ENCODE measurements around the gene ANKRD34C. TPM values are rescaled to one million over a fixed set of nuclear protein-coding genes. Genes with fewer than 3 reads are reported as not detected.

Gene ANKRD34C
- not detected for polyA plus RNA-seq (2013, experiment 1 of 2)
- polyA plus RNA-seq (2013, experiment 2 of 2): not detected

DNA sequence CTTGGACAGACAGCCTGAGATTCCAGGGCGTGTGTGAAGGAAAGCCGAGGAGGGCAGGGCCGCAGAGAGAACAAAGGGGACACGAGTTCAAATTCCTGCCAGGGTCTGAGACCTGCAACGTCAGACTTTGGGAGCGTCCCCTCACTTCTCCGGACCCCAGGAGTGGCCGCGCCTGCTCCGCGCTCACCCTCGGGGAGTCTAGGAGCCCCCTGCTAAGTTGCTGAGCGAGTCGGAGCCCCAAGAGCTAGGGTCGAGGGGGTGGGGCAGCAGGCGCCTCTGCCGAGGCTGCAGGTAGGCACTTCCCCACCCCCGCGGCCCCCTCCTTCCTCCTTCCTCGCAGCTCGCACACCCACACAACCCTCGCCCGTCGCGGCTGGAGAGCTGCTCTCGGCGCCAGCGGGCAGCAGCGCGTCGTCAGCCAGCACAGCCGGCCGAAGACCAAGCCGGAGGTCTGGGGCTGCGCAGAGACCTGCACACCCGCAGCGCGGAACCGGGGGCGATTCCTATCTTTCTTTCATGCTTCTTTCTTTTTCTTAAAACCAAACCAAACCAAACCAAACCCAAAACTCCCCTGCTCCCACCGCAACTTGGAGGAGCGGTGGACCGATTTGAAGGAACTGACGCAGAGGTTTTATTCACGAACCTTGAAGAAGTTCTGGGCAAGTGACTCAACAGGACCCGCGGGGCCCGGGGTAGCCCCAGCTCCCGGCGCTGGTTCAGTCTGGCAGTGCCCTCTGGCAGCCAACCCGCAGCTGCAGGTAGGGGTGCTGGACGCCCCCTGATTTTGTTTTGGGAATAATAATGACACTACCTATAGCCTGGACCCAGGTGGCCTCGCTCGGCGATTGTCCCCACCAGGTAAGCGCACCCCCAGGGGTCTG lies at the start of gene ANKRD34C:
Gene ANKRD34C, plus strand, starts transcription at position 352 of the 881 bp plus-strand sequence. CDS start 10,563 bp downstream, outside the sequence.
- Histone ChIP-seq H3K18ac (ENCODE audit: low read depth in 1 of 2, low read length in 2 of 2) (no peak within 1 kb of the TSS), H3K36me3 (ENCODE audit: control insufficient read depth in 1 of 2, insufficient read depth in 2 of 2, low read depth in 1 of 2, low read length in 2 of 2) (peaks cover 0 to 3% of the 10 kb centered on the region in 2 experiments), H3K79me1 (replicated peaks; ENCODE audit: low read length, poor library complexity, severe bottlenecking) (no peaks in the 10 kb centered on the region), H3K14ac (ENCODE audit: low read length in 2 of 2) (no peak within 1 kb of the TSS), H3K4me1 (ENCODE audit: control insufficient read depth, insufficient read depth, low read depth, low read length) (peaks cover 4% of the 10 kb centered on the region), H3K4me2 (ENCODE audit: low read length, poor library complexity, severe bottlenecking) (no peak within 1 kb of the TSS), H2BK15ac (ENCODE audit: low read depth, poor library complexity, severe bottlenecking) (no peak within 1 kb of the TSS), H3K27me3 (ENCODE audit: control insufficient read depth in 1 of 2, insufficient read depth in 1 of 2, low read length in 2 of 2) (peaks cover 36 to 59% of the 10 kb centered on the region in 2 experiments), H4K91ac (ENCODE audit: low read length) (no peak within 1 kb of the TSS), H3K4ac (ENCODE audit: low read depth in 1 of 2, low read length in 2 of 2) (no peak within 1 kb of the TSS), H2BK120ac (ENCODE audit: low read depth, low read length) (no peak within 1 kb of the TSS), H2BK5ac (ENCODE audit: low read depth, low read length, poor library complexity, severe bottlenecking) (no peak within 1 kb of the TSS), H2AFZ (ENCODE audit: low read depth, low read length) (no peak within 1 kb of the TSS), H4K8ac (ENCODE audit: low read length) (no peak within 1 kb of the TSS), H2AK5ac (ENCODE audit: low read length, severe bottlenecking) (no peak within 1 kb of the TSS), H3K27ac (ENCODE audit: low read length, poor library complexity, severe bottlenecking) (no peak within 1 kb of the TSS), H3K9me3 (ENCODE audit: control insufficient read depth, low read length) (peaks cover 2% of the 10 kb centered on the region), H3K4me3 (ENCODE audit: insufficient read depth in 1 of 2, low read depth in 1 of 2, low read length in 2 of 2) (peak within 1 kb of the TSS in 1 of 2 experiments; percentile 47), H3K9ac (ENCODE audit: low read length) (no peak within 1 kb of the TSS), H2BK12ac (ENCODE audit: low read length in 2 of 2) (no peak within 1 kb of the TSS), H3K23ac (ENCODE audit: low read length in 2 of 2) (no peak within 1 kb of the TSS)
- no peak for DNase-seq
- WGBS: 10% methylated on average over 56 of the region's 56 CpGs

DNA sequence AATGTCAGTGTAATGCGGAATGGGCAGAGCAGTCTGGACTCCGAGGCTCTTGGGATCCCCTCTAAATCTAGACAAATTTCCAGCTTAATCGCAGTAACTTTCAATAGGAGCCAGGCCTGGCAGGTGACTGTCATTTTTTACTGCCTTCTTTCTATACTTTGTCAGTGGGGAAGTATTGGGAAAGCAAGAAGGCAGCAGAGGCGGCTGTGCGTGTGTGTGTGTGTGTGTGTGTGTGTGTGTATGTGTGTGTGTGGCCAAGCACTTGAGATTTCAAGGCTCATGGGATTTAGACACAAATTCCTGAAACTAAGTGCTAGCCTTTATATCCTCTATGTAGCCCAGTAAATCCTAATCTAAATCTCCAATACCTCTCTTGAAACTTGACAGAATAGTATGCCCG lies 49.3 kb upstream of the ANKRD34C start:
- no peaks in the 10 kb centered on the region for H3K79me1 ChIP-seq (replicated peaks; ENCODE audit: low read length, poor library complexity, severe bottlenecking)
- H2BK12ac ChIP-seq (ENCODE audit: low read length in 2 of 2): no peak overlapping the region
- H2AK5ac ChIP-seq (ENCODE audit: low read length, severe bottlenecking): no peak overlapping the region
- H3K4me2 ChIP-seq (ENCODE audit: low read length, poor library complexity, severe bottlenecking): no peak overlapping the region
- no peak overlapping the region for H3K23ac ChIP-seq (ENCODE audit: low read length in 2 of 2)
- 100% methylated on average over 2 of the region's 6 CpGs for WGBS
- no peak overlapping the region for H4K91ac ChIP-seq (ENCODE audit: low read length)
- H3K18ac ChIP-seq (ENCODE audit: low read depth in 1 of 2, low read length in 2 of 2): no peak overlapping the region
- no peak overlapping the region for H3K4ac ChIP-seq (ENCODE audit: low read depth in 1 of 2, low read length in 2 of 2)
- H3K9me3 ChIP-seq (ENCODE audit: control insufficient read depth, low read length): peaks cover 22% of the 10 kb centered on the region
- no peak overlapping the region for H2AFZ ChIP-seq (ENCODE audit: low read depth, low read length)
- H2BK120ac ChIP-seq (ENCODE audit: low read depth, low read length): no peak overlapping the region
- H2BK5ac ChIP-seq (ENCODE audit: low read depth, low read length, poor library complexity, severe bottlenecking): no peak overlapping the region
- no peak overlapping the region for H3K4me3 ChIP-seq (ENCODE audit: insufficient read depth in 1 of 2, low read depth in 1 of 2, low read length in 2 of 2)
- no peak overlapping the region for H3K9ac ChIP-seq (ENCODE audit: low read length)
- no peaks in the 10 kb centered on the region for H3K4me1 ChIP-seq (ENCODE audit: control insufficient read depth, insufficient read depth, low read depth, low read length)
- H3K36me3 ChIP-seq (ENCODE audit: control insufficient read depth in 1 of 2, insufficient read depth in 2 of 2, low read depth in 1 of 2, low read length in 2 of 2): no peaks in the 10 kb centered on the region
- H4K8ac ChIP-seq (ENCODE audit: low read length): no peak overlapping the region
- peaks cover 11 to 16% of the 10 kb centered on the region in 2 experiments for H3K27me3 ChIP-seq (ENCODE audit: control insufficient read depth in 1 of 2, insufficient read depth in 1 of 2, low read length in 2 of 2)
- H3K14ac ChIP-seq (ENCODE audit: low read length in 2 of 2): no peak overlapping the region
- no peak overlapping the region for H2BK15ac ChIP-seq (ENCODE audit: low read depth, poor library complexity, severe bottlenecking)
- H3K27ac ChIP-seq (ENCODE audit: low read length, poor library complexity, severe bottlenecking): no peak overlapping the region
- DNase-seq: no peak

- H3K4me1 ChIP-seq (ENCODE audit: control insufficient read depth, insufficient read depth, low read depth, low read length): no peaks in the 10 kb centered on the region
- DNase-seq: no peak
- H3K79me1 ChIP-seq (replicated peaks; ENCODE audit: low read length, poor library complexity, severe bottlenecking): no peaks in the 10 kb centered on the region
- H3K27me3 ChIP-seq (ENCODE audit: control insufficient read depth in 1 of 2, insufficient read depth in 1 of 2, low read length in 2 of 2): peaks cover 24 to 30% of the 10 kb centered on the region in 2 experiments
- H3K4me2 ChIP-seq (ENCODE audit: low read length, poor library complexity, severe bottlenecking): no peak overlapping the region
- H3K36me3 ChIP-seq (ENCODE audit: control insufficient read depth in 1 of 2, insufficient read depth in 2 of 2, low read depth in 1 of 2, low read length in 2 of 2): no peaks in the 10 kb centered on the region
- H4K8ac ChIP-seq (ENCODE audit: low read length): no peak overlapping the region
- H3K9ac ChIP-seq (ENCODE audit: low read length): no peak overlapping the region
- peak overlapping the region in 1 of 2 experiments; percentile 12 for H3K14ac ChIP-seq (ENCODE audit: low read length in 2 of 2)
- no peak overlapping the region for H2BK12ac ChIP-seq (ENCODE audit: low read length in 2 of 2)
- no peak overlapping the region for H3K4me3 ChIP-seq (ENCODE audit: insufficient read depth in 1 of 2, low read depth in 1 of 2, low read length in 2 of 2)
- no peak overlapping the region for H2AK5ac ChIP-seq (ENCODE audit: low read length, severe bottlenecking)
- H3K18ac ChIP-seq (ENCODE audit: low read depth in 1 of 2, low read length in 2 of 2): no peak overlapping the region
- no peak overlapping the region for H4K91ac ChIP-seq (ENCODE audit: low read length)
- H3K23ac ChIP-seq (ENCODE audit: low read length in 2 of 2): no peak overlapping the region
- H2BK5ac ChIP-seq (ENCODE audit: low read depth, low read length, poor library complexity, severe bottlenecking): no peak overlapping the region
- no peak overlapping the region for H3K4ac ChIP-seq (ENCODE audit: low read depth in 1 of 2, low read length in 2 of 2)
- H2BK15ac ChIP-seq (ENCODE audit: low read depth, poor library complexity, severe bottlenecking): no peak overlapping the region
- 63% methylated on average over 3 of the region's 3 CpGs for WGBS
- H2AFZ ChIP-seq (ENCODE audit: low read depth, low read length): no peak overlapping the region
- no peak overlapping the region for H2BK120ac ChIP-seq (ENCODE audit: low read depth, low read length)
- no peak overlapping the region for H3K27ac ChIP-seq (ENCODE audit: low read length, poor library complexity, severe bottlenecking)
- H3K9me3 ChIP-seq (ENCODE audit: control insufficient read depth, low read length): peaks cover 4% of the 10 kb centered on the region
These were observed 42.5 kb upstream of the ANKRD34C start for GRCh38 chr15:79240036-79240435.

GRCh38 chr15:79243723-79244122 lies 38.8 kb upstream of the ANKRD34C start:
- H4K8ac ChIP-seq (ENCODE audit: low read length): no peak overlapping the region
- no peak overlapping the region for H2BK5ac ChIP-seq (ENCODE audit: low read depth, low read length, poor library complexity, severe bottlenecking)
- peaks cover 25 to 30% of the 10 kb centered on the region in 2 experiments for H3K27me3 ChIP-seq (ENCODE audit: control insufficient read depth in 1 of 2, insufficient read depth in 1 of 2, low read length in 2 of 2)
- H3K79me1 ChIP-seq (replicated peaks; ENCODE audit: low read length, poor library complexity, severe bottlenecking): no peaks in the 10 kb centered on the region
- H2AK5ac ChIP-seq (ENCODE audit: low read length, severe bottlenecking): no peak overlapping the region
- peak; percentile 7 for DNase-seq
- WGBS: 71% methylated on average over 11 of the region's 11 CpGs
- no peak overlapping the region for H3K9ac ChIP-seq (ENCODE audit: low read length)
- no peaks in the 10 kb centered on the region for H3K36me3 ChIP-seq (ENCODE audit: control insufficient read depth in 1 of 2, insufficient read depth in 2 of 2, low read depth in 1 of 2, low read length in 2 of 2)
- no peak overlapping the region for H3K18ac ChIP-seq (ENCODE audit: low read depth in 1 of 2, low read length in 2 of 2)
- no peak overlapping the region for H3K23ac ChIP-seq (ENCODE audit: low read length in 2 of 2)
- no peak overlapping the region for H4K91ac ChIP-seq (ENCODE audit: low read length)
- no peaks in the 10 kb centered on the region for H3K4me1 ChIP-seq (ENCODE audit: control insufficient read depth, insufficient read depth, low read depth, low read length)
- H3K27ac ChIP-seq (ENCODE audit: low read length, poor library complexity, severe bottlenecking): no peak overlapping the region
- H2BK12ac ChIP-seq (ENCODE audit: low read length in 2 of 2): no peak overlapping the region
- no peak overlapping the region for H3K4me2 ChIP-seq (ENCODE audit: low read length, poor library complexity, severe bottlenecking)
- no peak overlapping the region for H2BK120ac ChIP-seq (ENCODE audit: low read depth, low read length)
- H2AFZ ChIP-seq (ENCODE audit: low read depth, low read length): no peak overlapping the region
- no peak overlapping the region for H3K4me3 ChIP-seq (ENCODE audit: insufficient read depth in 1 of 2, low read depth in 1 of 2, low read length in 2 of 2)
- no peak overlapping the region for H3K14ac ChIP-seq (ENCODE audit: low read length in 2 of 2)
- H3K9me3 ChIP-seq (ENCODE audit: control insufficient read depth, low read length): no peaks in the 10 kb centered on the region
- no peak overlapping the region for H2BK15ac ChIP-seq (ENCODE audit: low read depth, poor library complexity, severe bottlenecking)
- H3K4ac ChIP-seq (ENCODE audit: low read depth in 1 of 2, low read length in 2 of 2): no peak overlapping the region

All from mesenchymal stem cell (in vitro differentiated cells and primary cell).